HG02943 (cell line): ENCODE data around the gene MVB12B.

Experiments used
- ATAC-seq: cut with Tn5 transposase; IDR thresholded peaks from one replicate; pipeline ENCODE4 v1.9.1; 2021; ENCODE audit warnings: mild to moderate bottlenecking, low read depth, moderate library complexity; ENCODE audit not compliant: unreplicated experiment

The MVB12B gene

DNA sequence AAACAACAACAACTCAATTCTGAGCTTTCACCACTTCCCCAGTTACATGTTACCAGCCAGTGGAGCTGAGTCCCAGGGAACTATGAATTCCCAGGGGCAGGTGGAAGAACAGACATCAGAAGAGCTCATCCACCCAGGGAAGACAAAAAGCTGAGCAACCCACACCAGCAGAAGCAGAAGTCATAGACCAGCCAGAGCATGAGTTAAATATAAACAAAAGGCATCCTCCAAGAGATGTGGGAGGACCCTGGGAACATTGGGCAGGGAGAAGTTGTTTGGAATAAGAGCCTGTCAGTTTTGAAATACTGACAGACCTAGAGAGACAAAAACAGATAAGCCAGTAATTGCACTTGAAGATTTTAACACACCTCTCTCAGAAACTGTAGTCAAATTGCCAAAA lies 184.8 kb downstream of the MVB12B start:
- no peak for ATAC-seq

DNA sequence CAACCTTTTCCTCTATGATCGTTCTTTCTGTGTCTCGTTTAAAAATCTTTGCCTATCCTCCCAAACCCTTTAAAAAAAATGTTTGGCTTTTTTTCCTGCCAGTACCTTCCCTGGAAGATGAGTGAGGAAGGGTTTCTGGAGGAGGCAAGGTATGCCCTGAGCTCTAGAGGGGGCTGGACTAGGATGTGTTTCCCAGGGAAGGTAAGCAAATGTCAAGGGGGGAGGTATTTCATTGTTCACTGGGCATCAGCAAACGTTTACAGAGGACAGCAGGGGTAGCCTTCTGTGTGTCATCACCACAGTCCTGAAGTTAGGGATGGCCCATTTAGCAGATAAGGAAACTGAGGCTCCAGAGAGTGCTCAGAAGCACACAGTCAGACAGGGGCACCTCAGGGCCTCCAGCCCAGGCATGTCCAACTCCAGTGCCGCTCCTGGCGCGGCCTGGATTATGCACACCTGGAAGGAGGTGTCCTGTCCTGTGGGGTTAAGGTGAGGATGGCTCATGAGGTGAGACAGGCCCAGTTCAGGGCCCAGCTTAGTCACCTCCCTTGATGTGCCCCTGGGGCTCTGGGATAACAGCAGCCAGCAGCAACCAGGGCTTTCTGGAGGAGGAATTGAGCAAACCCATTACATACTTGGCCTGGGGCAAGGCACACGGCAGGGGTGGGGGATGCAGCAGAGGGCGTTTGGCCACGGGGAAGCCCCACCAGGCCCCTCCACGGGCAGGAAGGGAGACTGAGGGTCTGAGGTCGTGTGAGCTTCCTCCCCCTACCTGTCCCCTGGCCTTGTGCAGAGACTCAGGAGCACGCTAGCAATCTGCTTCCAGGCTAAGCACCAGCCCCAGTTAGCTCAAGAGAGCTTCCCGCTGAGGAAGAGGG lies 186.8 kb downstream of the MVB12B start:
- no peak for ATAC-seq

DNA sequence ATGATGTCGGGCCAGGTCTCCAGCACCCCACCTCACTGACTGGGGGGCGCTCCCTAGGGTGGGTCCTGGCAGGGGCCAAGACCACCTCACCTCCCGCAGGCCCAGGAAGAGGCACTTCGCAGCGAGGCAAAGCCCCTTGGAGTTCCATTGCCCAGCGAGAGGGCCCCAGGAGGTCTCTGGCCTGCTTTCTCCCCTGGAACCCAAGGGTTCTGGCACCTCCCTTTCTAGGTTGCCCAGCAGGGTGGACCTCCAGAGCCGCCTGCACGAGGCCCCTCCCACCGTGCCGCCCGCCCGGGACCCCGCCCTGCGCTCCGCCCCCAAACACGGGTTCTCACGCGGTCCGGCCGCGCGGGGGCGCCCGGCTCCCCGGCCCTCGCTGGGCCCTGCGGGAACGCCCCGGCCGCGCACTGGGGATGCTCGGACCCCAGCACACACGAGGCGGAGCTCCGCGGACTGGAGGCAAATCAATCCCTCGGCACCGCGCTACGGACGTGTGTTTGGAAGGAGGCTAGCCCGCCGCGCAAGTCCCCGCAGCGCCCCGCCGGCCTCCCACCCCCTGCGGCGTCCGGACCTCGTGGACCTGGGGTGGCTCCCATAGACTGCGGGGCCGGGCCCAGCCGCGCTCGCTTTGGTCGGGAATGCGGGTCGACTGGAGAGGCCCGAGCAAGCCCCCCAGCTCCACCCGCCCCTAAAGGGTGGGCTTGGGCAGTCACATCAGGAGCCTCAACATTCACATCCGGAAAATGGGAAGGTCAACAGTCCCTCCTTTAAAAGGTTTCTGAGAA lies 187.6 kb downstream of the MVB12B start:
- ATAC-seq = no peak

DNA sequence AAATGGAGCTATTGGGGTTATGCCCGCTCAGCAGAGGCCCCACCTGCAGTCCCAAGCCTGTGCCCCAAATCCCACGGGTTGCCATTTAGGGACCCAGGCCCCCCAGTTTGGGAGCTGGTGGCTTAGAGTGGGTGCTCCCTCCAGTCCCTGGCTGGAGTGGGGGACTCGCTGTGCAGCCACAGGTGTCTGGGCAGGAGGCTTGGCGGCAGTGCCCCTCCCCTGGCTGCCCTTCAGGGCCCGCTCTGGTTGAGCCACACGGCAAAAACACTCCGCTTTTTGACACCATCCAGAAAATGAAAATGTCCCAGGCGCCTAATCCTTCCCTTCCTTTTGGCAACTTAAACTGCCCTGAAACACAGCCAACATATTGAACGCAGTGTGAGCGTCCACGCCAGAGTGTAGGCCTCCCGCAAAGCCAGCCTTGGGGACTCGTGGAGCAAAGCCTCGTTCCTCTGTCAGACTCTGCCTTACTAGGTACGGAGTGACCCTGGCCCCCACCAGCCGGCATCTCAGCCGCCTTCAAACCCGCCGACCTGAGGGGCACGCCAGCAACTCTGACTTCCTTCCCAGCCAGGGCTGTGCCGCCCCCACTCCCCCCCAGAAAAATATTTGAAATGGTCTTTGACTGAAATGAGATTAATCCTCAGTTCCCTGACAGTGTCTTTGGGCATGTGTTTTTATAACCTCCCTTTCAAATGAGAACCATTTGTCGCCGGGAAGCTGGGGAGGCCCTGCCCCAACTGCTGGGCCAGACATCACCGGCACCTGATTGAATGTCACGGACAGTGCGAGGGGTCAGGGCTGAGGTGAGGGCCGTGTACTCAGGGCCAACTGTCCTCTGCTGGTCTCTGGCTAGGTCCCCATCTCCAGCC lies 188.6 kb downstream of the MVB12B start:
- no peak for ATAC-seq

DNA sequence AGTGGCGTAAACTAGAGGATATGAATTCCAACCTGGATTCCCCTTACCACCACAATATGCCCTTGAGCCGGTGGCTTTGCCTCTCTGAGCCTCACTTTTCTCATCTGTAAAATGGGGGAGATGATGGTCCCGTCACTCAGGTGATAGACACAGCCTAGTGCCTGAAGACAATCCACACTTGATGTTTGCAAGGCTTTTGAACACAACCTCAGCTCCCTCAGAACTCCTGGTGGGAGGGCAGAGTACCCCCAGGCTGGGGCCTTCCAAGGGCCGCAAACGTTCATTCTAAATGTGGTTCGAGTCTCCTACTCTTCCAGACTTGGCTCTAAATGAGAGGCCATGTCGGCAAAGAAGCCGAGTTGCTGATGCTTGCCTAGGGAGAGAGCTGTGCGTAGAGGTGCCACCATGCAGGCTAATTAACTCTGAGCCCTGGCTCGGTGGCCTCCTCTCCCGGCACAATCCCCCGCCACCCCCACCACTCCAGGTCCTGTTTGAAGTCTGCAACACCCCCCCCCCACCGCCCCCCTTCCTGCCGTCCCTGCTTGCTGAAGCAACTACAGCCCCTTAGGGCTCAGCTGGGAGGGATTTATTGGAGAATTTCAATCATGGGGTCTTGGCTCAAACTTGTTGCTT lies 189.4 kb downstream of the MVB12B start:
- ATAC-seq = no peak

DNA sequence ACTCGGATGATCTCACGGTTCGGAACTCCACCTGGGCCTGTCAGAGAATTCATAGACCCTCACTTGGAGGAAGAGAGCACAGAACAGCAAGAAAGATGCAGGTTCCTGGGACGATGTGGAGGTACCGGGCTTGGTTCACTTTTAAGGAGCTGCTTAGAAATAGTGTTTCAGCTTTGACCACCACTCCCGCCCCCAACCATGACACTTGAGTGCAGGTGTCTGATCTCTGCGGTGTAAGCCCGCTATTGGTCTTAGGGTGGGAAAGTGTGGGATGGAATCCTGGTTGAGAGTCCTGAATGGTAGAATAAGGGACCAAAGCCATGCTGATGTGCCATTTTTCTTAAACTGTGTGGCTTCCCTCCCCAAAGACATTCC lies 189.9 kb downstream of the MVB12B start:
- ATAC-seq = no peak

DNA sequence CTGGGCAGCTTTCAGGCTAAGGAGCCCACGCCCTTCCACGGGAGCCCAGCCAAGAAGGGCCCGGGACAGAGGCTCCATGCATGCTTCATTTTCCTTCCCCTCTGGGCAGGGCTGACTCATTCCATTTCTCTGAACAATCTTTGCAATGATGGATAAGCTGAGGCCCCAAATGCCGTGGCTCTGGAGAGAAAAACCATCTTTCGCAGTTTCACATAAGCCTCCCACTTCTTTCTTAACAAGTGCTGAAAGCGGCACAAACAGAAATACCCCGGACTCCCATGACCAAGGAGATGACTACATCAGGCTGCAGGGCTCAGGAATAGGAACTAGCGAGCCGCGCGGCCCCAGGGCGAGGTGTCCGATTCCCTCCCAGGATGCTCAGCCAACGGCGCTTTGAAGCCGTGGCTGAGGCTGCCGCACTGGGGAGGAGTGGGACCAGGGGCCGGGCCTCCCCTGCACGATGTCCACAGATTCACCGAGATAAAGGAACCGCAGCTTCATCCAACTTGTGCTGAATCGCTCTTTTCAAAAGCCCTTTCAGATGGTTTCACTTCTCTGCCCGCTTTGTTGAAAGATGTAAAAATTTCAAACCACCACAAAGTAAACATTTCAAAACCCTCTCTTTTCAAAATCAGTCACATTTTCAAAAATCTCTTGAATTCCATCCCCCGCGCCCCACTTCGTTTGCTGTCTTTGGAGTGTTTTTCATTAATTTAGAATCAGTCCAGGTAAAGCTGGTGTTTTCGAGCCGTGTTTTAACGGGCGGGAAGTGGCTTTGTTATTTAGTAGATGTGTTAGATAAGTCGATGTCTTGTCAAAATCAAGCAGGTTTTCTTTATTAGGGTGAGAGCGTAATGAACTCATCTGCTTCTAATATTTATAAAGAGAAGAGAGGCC lies 190.6 kb downstream of the MVB12B start:
- ATAC-seq = no peak

DNA sequence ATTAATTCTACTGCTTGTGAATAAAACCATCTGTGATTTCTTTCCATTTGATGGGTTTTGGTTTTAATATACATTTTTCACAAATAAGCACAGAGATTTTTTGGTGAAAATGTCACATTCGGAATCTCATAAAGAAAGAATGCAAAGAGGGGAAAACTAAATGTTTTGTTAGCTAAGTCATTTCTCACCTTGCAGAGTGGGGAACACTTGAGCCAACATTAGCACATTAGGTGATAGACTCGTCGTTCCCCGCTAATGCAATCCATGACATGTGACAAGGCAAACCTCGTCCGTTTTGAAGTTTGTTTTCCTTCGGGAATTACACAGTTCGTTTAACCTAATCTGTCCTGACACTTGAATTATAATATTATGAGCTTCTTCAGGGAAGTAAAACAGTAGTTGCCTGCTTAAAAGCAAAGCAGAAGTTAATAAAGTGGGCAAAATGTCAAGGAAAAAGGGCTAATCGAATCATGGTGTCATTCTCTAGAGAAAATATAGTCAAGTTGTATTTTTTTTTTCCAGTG lies 191.3 kb downstream of the MVB12B start:
- ATAC-seq = no peak

DNA sequence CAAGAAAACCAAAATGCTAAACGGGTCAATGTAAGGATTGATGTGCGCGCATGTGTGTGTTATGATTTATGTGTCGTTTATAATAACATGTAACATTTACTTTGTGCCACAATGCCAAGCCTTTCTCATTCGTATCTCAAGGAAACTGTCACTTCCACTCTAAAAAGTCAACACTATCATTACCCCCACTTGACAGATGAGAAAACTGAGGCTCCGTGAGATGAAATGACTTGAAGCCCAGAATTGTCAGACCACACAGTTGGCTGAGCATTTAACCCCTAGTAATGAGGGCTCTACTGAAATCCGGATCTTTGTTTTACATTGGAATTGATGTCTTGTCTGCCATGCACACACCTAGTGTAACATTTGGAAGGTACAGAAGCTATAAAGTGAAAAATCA lies 192.1 kb downstream of the MVB12B start:
- no peak for ATAC-seq

DNA sequence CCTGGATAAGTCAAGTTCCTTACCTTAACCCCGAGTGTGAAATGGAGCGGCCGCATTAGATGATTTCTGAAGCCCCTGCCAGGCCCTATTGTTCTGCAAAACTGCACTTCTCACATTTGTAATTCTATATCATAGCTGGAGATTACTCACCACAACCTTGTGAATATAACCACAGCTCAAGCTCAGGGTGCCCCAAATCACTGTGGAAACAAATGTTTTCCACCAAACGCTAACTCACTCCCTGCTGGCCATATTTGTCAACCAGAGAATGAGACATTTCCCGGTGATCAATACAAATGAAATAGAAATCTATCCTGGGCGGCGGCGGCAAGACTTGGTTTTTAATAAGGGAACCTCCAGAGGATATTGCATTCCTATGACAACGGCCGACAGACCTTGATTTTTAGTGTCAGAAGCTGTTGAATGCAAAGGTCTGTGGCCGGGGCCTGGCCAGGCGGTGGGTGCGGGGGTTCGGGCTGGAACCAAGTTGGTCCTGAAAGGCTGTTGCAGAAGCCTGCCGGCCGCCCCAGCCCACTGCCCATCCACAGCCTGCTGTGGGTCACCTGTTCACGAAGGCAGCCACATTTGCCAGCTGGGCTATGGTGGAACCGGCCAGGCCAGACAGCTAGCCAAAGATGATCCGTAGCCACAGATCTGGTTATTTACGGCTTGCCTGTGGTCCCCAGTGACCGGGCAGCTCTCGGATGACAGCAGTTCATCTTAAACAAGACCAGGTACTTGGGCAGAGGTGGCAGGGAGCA lies 193.2 kb downstream of the MVB12B start:
- no peak for ATAC-seq

DNA sequence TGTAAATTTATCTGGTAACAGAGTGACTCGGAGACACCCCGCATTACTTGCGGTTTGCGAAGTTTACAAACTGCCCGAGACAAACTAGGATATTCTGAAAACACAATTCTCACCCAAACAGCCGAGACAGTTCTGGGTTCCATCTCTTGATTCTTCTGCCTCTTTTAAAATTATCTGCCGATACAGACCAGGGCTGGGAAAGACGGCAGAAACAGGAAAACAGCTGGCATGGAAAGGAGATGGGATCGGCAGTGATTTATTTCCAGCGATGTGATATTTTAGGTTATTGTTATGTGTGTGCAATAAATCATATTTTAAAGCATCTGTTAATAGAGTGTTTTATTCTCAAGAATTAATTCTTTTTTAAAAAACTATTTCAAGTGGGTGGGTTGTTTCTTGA lies 193.8 kb downstream of the MVB12B start:
- no peak for ATAC-seq

DNA sequence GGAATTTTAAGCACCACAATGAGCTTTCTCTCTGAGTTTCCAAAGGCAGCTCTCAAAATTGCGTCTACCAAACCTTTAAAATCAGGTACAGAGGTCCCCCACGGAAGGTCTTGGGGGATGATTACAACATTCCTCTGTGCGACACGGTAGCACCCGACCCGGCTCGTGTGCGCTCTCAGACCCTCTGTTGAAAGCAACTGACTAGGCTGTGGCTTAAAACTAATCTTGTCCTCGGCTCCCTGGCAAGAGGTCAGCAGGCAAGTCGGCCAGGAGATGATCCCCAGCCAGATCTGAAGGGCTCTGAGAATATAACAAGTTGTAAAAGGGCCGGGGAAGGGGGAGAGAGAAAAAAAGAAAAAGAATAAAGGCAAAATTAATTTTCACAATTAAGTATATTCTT lies 194.5 kb downstream of the MVB12B start:
- ATAC-seq = no peak

DNA sequence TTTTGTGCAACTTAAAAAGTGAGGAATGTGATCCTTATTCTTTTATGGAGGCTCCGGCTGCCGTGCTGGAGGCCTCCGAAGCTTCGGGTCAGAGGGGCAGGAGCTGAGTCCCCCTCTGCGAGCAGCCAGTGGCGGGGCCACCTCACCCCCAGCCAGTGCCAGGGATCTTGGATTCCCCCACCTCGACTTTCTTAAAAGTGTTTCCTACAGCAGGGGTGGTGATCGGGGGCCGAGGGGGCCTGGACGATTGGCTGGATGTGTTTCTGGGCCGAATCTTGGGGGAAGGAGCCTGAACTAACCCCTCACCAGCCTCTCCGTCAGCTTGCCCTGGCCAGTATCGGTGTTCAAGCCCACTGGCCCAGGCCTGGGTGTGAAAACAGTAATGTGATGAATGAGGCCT lies 194.9 kb downstream of the MVB12B start:
- ATAC-seq = no peak

DNA sequence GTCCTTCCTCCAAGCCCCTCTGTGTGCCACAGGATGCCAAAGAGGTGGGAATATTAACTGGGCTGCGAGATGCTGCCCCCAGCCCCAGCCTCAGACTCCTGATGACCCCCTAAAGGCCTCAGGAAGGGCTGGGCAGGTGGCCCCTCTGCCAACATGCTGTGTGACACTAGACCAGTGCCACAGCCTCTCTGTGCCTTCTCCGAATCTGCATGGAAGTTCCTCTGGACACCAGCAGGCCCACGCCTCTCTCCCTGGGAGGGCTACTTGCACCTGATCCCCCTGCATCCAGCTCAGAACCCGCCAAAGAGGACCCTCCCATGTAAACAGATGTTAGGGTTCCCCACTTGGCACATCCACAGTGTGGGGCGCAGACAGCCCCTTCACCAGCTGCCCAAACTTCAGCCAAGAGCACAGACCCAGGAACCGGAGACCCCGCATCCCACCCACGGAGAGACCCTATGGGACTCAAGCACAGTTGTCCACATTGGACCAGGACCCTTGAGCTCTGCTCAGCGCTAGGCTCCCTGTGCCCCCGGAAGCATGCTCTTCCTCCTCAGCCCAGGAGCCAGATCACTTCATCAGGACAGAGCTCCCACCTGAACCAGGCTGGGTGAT lies 195.5 kb downstream of the MVB12B start:
- no peak for ATAC-seq

DNA sequence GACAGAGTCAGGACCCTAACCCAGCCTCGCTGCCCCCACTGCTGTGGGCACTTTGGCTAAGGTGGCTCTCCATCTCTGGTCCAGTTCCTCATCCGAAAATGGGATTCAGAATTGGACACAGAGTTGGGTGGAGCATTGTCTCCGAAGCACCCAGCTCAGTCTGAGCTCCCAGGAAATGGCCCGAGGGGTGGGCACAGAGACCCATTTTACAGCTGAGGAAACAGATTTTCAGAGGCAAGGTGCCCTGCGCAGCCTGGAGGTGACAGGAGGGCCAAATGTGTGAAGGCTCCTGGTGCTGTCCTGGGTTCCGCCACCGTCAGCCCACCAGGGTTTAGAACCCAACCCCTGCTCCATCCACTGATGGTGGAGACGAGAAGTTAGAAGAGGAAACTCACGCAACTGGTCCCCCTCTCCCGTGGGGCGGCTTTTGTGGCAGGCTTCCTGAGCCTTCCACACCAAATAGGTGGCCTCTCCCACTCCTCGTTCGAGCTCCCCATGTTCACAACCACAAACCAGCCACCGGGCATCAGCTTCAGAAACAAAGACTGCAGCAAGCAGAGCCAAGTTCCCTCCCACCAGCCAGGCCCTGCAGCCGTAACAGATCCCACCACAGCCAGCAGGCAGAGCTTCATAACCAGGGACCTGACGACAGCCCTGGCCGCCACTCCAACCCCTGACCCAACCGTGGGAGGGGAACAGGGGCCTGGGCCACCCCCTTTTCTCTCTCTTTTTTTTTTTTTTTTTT lies 196.2 kb downstream of the MVB12B start:
- ATAC-seq = no peak

DNA sequence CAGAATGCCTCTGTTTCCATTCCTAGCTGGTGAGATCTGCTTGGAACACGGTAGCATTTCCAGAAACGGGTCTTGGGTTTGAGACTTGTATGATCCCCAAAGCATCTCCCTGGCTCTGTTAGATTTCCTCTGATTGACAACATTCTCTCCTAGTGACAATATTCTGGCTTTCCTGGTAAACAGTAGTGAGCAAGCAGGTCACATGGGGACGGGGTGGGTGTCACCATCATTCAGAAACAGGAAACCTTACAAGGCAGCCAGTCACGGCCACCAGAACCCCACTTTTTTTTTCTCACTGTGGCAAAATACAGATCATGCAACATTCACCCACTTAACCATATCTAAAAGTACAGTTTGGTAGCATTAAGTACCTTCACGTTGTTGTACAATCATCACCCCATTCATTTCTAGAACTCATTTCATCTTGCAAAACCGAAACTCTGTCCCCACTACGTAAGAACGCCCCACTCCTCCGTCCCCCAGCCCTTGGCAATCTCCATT lies 197.0 kb downstream of the MVB12B start:
- no peak for ATAC-seq

DNA sequence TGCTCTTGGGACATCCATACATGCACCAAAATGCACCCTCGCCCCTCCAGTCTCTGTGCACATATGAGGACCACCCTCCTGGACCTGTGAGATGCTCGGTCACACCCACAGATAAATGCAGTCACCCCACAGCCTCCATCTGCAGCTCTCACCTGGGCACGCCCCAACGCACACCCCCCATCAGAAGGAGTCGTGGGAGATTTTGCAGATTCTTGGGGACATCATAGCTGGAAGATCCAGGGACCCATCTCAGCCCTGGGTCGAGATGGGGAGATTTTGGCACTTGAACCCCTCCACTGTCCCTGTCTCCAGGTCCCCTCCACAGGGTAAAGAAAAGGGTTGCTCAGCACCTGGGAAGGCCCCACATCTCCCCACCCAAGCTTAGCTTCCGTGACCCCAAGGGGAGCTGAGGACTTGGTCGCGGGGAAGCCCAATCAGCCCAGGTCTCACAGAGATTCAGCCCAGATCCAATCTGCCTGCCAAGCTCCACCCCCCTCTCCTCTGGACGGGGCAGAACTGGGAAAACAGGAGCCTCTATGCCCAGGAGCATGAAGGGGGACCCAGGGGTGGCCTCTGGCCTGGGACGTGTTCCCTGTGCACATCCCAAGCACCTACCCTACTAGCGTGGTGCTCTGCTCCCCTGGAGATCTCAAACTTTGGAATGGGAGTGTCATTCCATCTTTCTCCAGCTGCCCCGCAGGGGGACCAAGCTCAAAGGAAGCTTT lies 197.9 kb downstream of the MVB12B start:
- ATAC-seq = no peak
